Measurements from ENCODE around the gene BIRC6. TPM values are rescaled to one million over a fixed set of nuclear protein-coding genes. Genes with fewer than 3 reads are reported as not detected.

Gene BIRC6
- total and polyA plus RNA-seq, 2 of the 8 experiments (the other 6 are each of a cell fraction or from before 2014, with no cell fraction given): 32.5 to 69.5 TPM

DNA sequence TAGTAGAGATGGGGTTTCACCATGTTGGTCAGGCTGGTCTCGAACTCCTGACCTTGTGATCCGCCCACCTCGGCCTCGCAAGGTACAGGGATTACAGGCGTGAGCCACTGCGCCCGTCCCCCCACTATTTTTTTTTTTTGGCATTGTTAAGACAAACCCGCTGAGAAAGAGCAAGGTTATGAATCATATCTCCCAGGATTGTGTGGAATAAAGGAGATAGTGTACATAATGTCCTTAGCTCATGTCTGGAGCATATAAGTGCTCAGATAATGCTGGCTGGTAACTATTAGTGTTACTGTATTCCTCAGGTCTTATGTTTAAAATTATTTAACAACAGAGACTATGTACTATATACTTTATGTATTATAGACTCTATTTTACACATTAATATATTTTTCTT lies 307.0 kb downstream of the BIRC6 start:
- Histone ChIP-seq H3K4ac (replicated peaks; ENCODE audit: insufficient read length, low read depth, low read length) (no peak overlapping the region), H3K27me3 (replicated peaks in 1 of 4; ENCODE audit: control insufficient read depth in 3 of 4, extremely low read depth in 1 of 4, insufficient read depth in 3 of 4, low read length in 3 of 4) (no peaks in the 10 kb centered on the region), H2BK12ac (ENCODE audit: low read depth, low read length) (no peak overlapping the region), H2AFZ (ENCODE audit: low read length) (no peak overlapping the region), H2AK5ac (ENCODE audit: low read depth, low read length) (no peak overlapping the region), H2BK15ac (ENCODE audit: low read length) (no peak overlapping the region), H4K20me1 (replicated peaks in 1 of 2; ENCODE audit: control insufficient read depth in 1 of 2, insufficient read depth in 2 of 2, low read length in 2 of 2) (no peaks in the 10 kb centered on the region), H3K14ac (ENCODE audit: insufficient read length) (no peak overlapping the region), H3K27ac (ENCODE audit: low read depth, low read length) (no peak overlapping the region), H3K56ac (replicated peaks; ENCODE audit: insufficient read length, low read depth, low read length) (no peak overlapping the region), H3K23ac (ENCODE audit: insufficient read length) (no peak overlapping the region), H3K18ac (ENCODE audit: extremely low read depth, low read length) (no peak overlapping the region), H3K79me1 (ENCODE audit: low read depth, low read length) (no peaks in the 10 kb centered on the region), H2BK20ac (ENCODE audit: low read length) (no peak overlapping the region), H3K79me2 (ENCODE audit: control insufficient read depth in 1 of 2, insufficient read depth in 2 of 2, low read length in 2 of 2) (no peaks in the 10 kb centered on the region; a peak in 1 of 4 replicates), H2BK120ac (replicated peaks; ENCODE audit: low read depth, low read length) (no peak overlapping the region), H4K91ac (replicated peaks; ENCODE audit: insufficient read length, low read length) (no peak overlapping the region), H3K9ac (replicated peaks in 1 of 4; ENCODE audit: extremely low read depth in 1 of 4, low read depth in 3 of 4, low read length in 3 of 4) (no peak overlapping the region), H3K4me1 (replicated peaks in 1 of 4; ENCODE audit: control insufficient read depth in 3 of 4, insufficient read depth in 4 of 4, low read length in 3 of 4) (no peaks in the 10 kb centered on the region), H3K9me3 (ENCODE audit: insufficient read depth in 2 of 2, low read depth in 1 of 2, low read length in 1 of 2) (no peaks in the 10 kb centered on the region), H3K4me3 (ENCODE audit: extremely low read depth in 1 of 4, insufficient read depth in 2 of 4, low read depth in 3 of 4, low read length in 4 of 4) (no peak overlapping the region), H4K5ac (ENCODE audit: insufficient read length, low read depth, low read length) (no peak overlapping the region), H3K4me2 (ENCODE audit: insufficient read depth in 1 of 2, low read depth in 2 of 2, low read length in 2 of 2) (no peak overlapping the region), H3K36me3 (ENCODE audit: control insufficient read depth in 2 of 4, insufficient read depth in 4 of 4, low read length in 3 of 4) (peaks cover 0 to 6% (median 0%) of the 10 kb centered on the region in 4 experiments; a peak in 2 of 8 replicates), H3K23me2 (ENCODE audit: low read depth, low read length) (no peaks in the 10 kb centered on the region), H2BK5ac (ENCODE audit: low read depth, low read length) (no peak overlapping the region), H4K8ac (ENCODE audit: extremely low read depth, insufficient read depth, low read length) (no peak overlapping the region)
- FAIRE-seq: no peak
- CTCF ChIA-PET (ENCODE audit: partially characterized antibody): interaction anchor here (0.8 kb wide), 1 partner anchor 9 kb away, joined by 3 read pairs; no protein-coding TSS in a partner anchor
- 91% methylated on average over 8 of the region's 8 CpGs; no CpG with 5 or more reads in 1 of the 2 experiments for WGBS, 2 experiments (ENCODE audit: extremely low coverage in 1 of 2, insufficient coverage in 1 of 2, insufficient read length in 1 of 2, insufficient replicate concordance in 2 of 2, low coverage in 1 of 2, low lambda C conversion rate in 2 of 2, missing lambda C conversion rate in 1 of 2)
- POLR2A ChIA-PET (ENCODE audit: partially characterized antibody): no interaction called here
- no peak for DNase-seq (ENCODE audit: low read depth in 1 of 2, low spot score in 2 of 2)
- TF ChIP-seq TBP (IDR thresholded peaks at IDR 0.05; ENCODE audit: low read depth, low read length) (no peak), TCF12 (IDR thresholded peaks at IDR 0.05; ENCODE audit: low read depth, low read length) (no peak), KDM1A (IDR thresholded peaks at IDR 0.05; ENCODE audit: borderline replicate concordance, low read length) (no peak)
- TF ChIP-seq, protein P1, sequence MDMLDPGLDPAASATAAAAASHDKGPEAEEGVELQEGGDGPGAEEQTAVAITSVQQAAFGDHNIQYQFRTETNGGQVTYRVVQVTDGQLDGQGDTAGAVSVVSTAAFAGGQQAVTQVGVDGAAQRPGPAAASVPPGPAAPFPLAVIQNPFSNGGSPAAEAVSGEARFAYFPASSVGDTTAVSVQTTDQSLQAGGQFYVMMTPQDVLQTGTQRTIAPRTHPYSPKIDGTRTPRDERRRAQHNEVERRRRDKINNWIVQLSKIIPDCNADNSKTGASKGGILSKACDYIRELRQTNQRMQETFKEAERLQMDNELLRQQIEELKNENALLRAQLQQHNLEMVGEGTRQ (IDR thresholded peaks at IDR 0.05; ENCODE audit: low read length): no peak

All from H1 (cell line).